HEK293 (cell line): ENCODE measurements around the gene IDH3A.

Experiments used
- ATF2 ChIP-seq: fragments of 450-650 bp; formaldehyde crosslinking; IDR thresholded peaks from 2 replicates; pipeline ENCODE4 v1.5.1; 2016; ENCODE audit warnings: missing biosample characterization, missing genetic modification characterization, low read depth
- BCL11B ChIP-seq: fragments of 450-650 bp; formaldehyde crosslinking; IDR thresholded peaks from 2 replicates; pipeline ENCODE4 v1.5.1; 2016; ENCODE audit warnings: low read depth, missing biosample characterization, missing genetic modification characterization
- BCL6B ChIP-seq: fragments of 450-650 bp; formaldehyde crosslinking; IDR thresholded peaks from 2 replicates; pipeline ENCODE4 v1.5.1; 2017; ENCODE audit warnings: missing biosample characterization, missing genetic modification characterization
- FEZF1 ChIP-seq: fragments of 450-650 bp; formaldehyde crosslinking; IDR thresholded peaks from 2 replicates; pipeline ENCODE4 v1.5.1; 2016; ENCODE audit warnings: missing biosample characterization, missing genetic modification characterization
- IKZF3 ChIP-seq: fragments of 450-650 bp; IDR thresholded peaks from 2 replicates; pipeline ENCODE4 v1.5.0; 2018; ENCODE audit warnings: missing biosample characterization, mild to moderate bottlenecking, missing genetic modification characterization, moderate library complexity
- OVOL3 ChIP-seq: fragments of 450-650 bp; formaldehyde crosslinking; IDR thresholded peaks from 2 replicates; pipeline ENCODE4 v1.5.1; 2016; ENCODE audit warnings: missing biosample characterization, missing genetic modification characterization
- PATZ1 ChIP-seq: fragments of 450-650 bp; formaldehyde crosslinking; IDR thresholded peaks from 2 replicates; pipeline ENCODE4 v1.5.1; 2016; ENCODE audit warnings: missing biosample characterization, missing genetic modification characterization
- PBX3 ChIP-seq: sonication (generic); formaldehyde crosslinking; IDR thresholded peaks from 2 replicates; pipeline ENCODE4 v1.8.1; 2022; ENCODE audit warnings: mild to moderate bottlenecking, moderate library complexity, missing genetic modification reagents
- SP3 ChIP-seq: fragments of 450-650 bp; formaldehyde crosslinking; IDR thresholded peaks from 2 replicates; pipeline ENCODE4 v1.5.1; 2016; ENCODE audit warnings: missing biosample characterization, missing genetic modification characterization
- ZBTB26 ChIP-seq: fragments of 450-650 bp; formaldehyde crosslinking; optimal IDR thresholded peaks from 2 replicates; pipeline ENCODE3; 2016; ENCODE audit warnings: missing biosample characterization, mild to moderate bottlenecking, missing genetic modification characterization
- ZNF114 ChIP-seq: fragments of 450-650 bp; formaldehyde crosslinking; IDR thresholded peaks from 2 replicates; pipeline ENCODE4 v1.5.0; 2017; ENCODE audit warnings: missing biosample characterization, missing genetic modification characterization
- ZNF214 ChIP-seq: fragments of 450-650 bp; formaldehyde crosslinking; IDR thresholded peaks from 2 replicates; pipeline ENCODE4 v1.5.1; 2017; ENCODE audit warnings: missing biosample characterization, mild to moderate bottlenecking, missing genetic modification characterization, borderline replicate concordance
- ZNF280D ChIP-seq: fragments of 450-650 bp; formaldehyde crosslinking; IDR thresholded peaks from 2 replicates; pipeline ENCODE4 v1.5.1; 2016; ENCODE audit warnings: missing biosample characterization, missing genetic modification characterization
- ZNF341 ChIP-seq: fragments of 450-650 bp; formaldehyde crosslinking; IDR thresholded peaks from 2 replicates; pipeline ENCODE4; 2016; ENCODE audit warnings: low read depth, missing biosample characterization, missing genetic modification characterization
- ZNF350 ChIP-seq: fragments of 450-650 bp; formaldehyde crosslinking; IDR thresholded peaks from 2 replicates; pipeline ENCODE4 v1.5.0; 2017; ENCODE audit warnings: missing biosample characterization, mild to moderate bottlenecking, missing genetic modification characterization
- ZNF366 ChIP-seq: fragments of 450-650 bp; formaldehyde crosslinking; conservative IDR thresholded peaks from 2 replicates; pipeline ENCODE4 v1.5.1; 2016; ENCODE audit warnings: missing biosample characterization, missing genetic modification characterization
- ZNF488 ChIP-seq: fragments of 450-650 bp; formaldehyde crosslinking; IDR thresholded peaks from 2 replicates; pipeline ENCODE4 v1.5.1; 2016; ENCODE audit warnings: missing biosample characterization, missing genetic modification characterization
- ZNF514 ChIP-seq: fragments of 450-650 bp; formaldehyde crosslinking; IDR thresholded peaks from 2 replicates; pipeline ENCODE4 v1.5.1; 2016; ENCODE audit warnings: missing biosample characterization, missing genetic modification characterization
- ZNF529 ChIP-seq: fragments of 450-650 bp; formaldehyde crosslinking; IDR thresholded peaks from 2 replicates; pipeline ENCODE4 v1.5.1; 2017; ENCODE audit warnings: missing genetic modification characterization, missing biosample characterization; ENCODE audit not compliant: insufficient replicate concordance
- ZNF561 ChIP-seq: fragments of 450-650 bp; IDR thresholded peaks from 2 replicates; pipeline ENCODE4 v1.5.1; 2018; ENCODE audit warnings: missing biosample characterization, missing genetic modification characterization, borderline replicate concordance
- ZNF580 ChIP-seq: fragments of 450-650 bp; formaldehyde crosslinking; IDR thresholded peaks from 2 replicates; pipeline ENCODE4 v1.5.1; 2016; ENCODE audit warnings: missing biosample characterization, missing genetic modification characterization
- ZNF624 ChIP-seq: fragments of 450-650 bp; formaldehyde crosslinking; IDR thresholded peaks from 2 replicates; pipeline ENCODE4 v1.5.1; 2017; ENCODE audit warnings: missing biosample characterization, missing genetic modification characterization
- ZNF704 ChIP-seq: fragments of 450-650 bp; formaldehyde crosslinking; IDR thresholded peaks from 2 replicates; pipeline ENCODE4 v1.5.1; 2016; ENCODE audit warnings: missing biosample characterization, missing genetic modification characterization
- ZSCAN30 ChIP-seq: fragments of 450-650 bp; IDR thresholded peaks from 2 replicates; pipeline ENCODE4 v1.5.1; 2018; ENCODE audit warnings: missing biosample characterization, mild to moderate bottlenecking, missing genetic modification characterization, moderate library complexity

Gene IDH3A

GRCh38 chr15:78131295-78132061 lies 17.7 kb upstream of the IDH3A start, which contains the start of gene CIB2 (continued):
- no peak for TF ChIP-seq ATF2
- peak; percentile 43 for TF ChIP-seq IKZF3 (tag by site-specific recombination)
- no peak for TF ChIP-seq ZNF350 (tag by site-specific recombination)
- no peak for TF ChIP-seq ZNF529 (tag by site-specific recombination)
- no peak for TF ChIP-seq ZNF704 (tag by site-specific recombination)
- TF ChIP-seq ZNF514 (tag by site-specific recombination), result no peak
- TF ChIP-seq ZNF561 (tag by site-specific recombination), result peak; percentile 78; the same call in 1 of the 2 replicates
- no peak for TF ChIP-seq PBX3 (CRISPR knock-in tag)
- no peak for TF ChIP-seq ZNF488 (tag by site-specific recombination)
- no peak for TF ChIP-seq BCL6B (tag by site-specific recombination)
- TF ChIP-seq FEZF1 (tag by site-specific recombination), result no peak
- TF ChIP-seq ZNF280D, result no peak
- no peak for TF ChIP-seq OVOL3 (tag by site-specific recombination)
- peak; percentile 71 for TF ChIP-seq SP3 (tag by site-specific recombination)
- no peak for TF ChIP-seq ZNF366 (tag by site-specific recombination)
- TF ChIP-seq ZNF214 (tag by site-specific recombination), result no peak
- no peak for TF ChIP-seq ZNF114 (tag by site-specific recombination)
- TF ChIP-seq ZNF624, result no peak
- peak; percentile 82 for TF ChIP-seq ZBTB26
- TF ChIP-seq ZNF580 (tag by site-specific recombination), result 0 out of 2 replicates have a peak, but pooled peaks have one; percentile 36
- TF ChIP-seq ZNF341, result no peak
- TF ChIP-seq BCL11B (tag by site-specific recombination), result peak; percentile 57; the same call in 1 of the 2 replicates
- peak; percentile 62; the same call in 1 of the 2 replicates for TF ChIP-seq ZSCAN30 (tag by site-specific recombination)
- TF ChIP-seq PATZ1 (tag by site-specific recombination), result peak; percentile 98
